Stomach (tissue), 9 donors: ENCODE measurements around the gene C17orf67. TPM values are rescaled to one million over a fixed set of nuclear protein-coding genes. Genes with fewer than 3 reads are reported as not detected.

Experiments used
- DNase-seq, 2 donors: peaks; one replicate each; pipeline versions ENCODE4 v3.0.0 to v3.0.0-alpha.2; 2013 to 2019
- H3K27ac ChIP-seq, 5 donors: fragments of 200-600 bp in 4 of 5; sonication (generic) in 4 of 5; one replicate each; pipeline ENCODE4 v1.5.1; 2013 to 2019; ENCODE audit warnings: mild to moderate bottlenecking in 1 of 5, moderate library complexity in 1 of 5
- H3K27me3 ChIP-seq, 3 donors: fragments of 200-600 bp; sonication (generic); one replicate each; pipeline ENCODE4 v1.5.1; 2017 to 2019; ENCODE audit warnings: mixed run types in 1 of 3
- H3K36me3 ChIP-seq, 4 donors: fragments of 200-600 bp; sonication (generic); 1 replicate in 3 of 4; 2 replicates in 1 of 4; pipeline ENCODE4 v1.5.1; 2016 to 2019
- H3K4me1 ChIP-seq, 4 donors: fragments of 200-600 bp; sonication (generic); one replicate each; pipeline ENCODE4 v1.5.1; 2016 to 2019
- H3K4me3 ChIP-seq, 4 donors: fragments of 200-600 bp; sonication (generic) in 3 of 4; one replicate each; pipeline ENCODE4 v1.5.1; 2016 to 2019; ENCODE audit warnings: mild to moderate bottlenecking in 1 of 4
- H3K9me3 ChIP-seq, 4 donors: fragments of 200-600 bp; sonication (generic); one replicate each; pipeline ENCODE4 v1.5.1; 2016 to 2019
- CTCF ChIP-seq, 7 experiments: fragments of 450-650 bp in 4 of 7; fragments of 200-600 bp in 3 of 7; sonication (generic) in 3 of 7; IDR thresholded peaks; one replicate each; pipeline ENCODE4 v1.5.1; 2016 to 2019; ENCODE audit warnings: antibody characterized with exemption in 7 of 7, control low read depth in 2 of 7, mild to moderate bottlenecking in 1 of 7
- EP300 ChIP-seq: sonication (generic); formaldehyde crosslinking; IDR thresholded peaks from one replicate; pipeline ENCODE4 v1.6.1; 2017; ENCODE audit warnings: antibody characterized with exemption
- POLR2A ChIP-seq, 4 donors: fragments of 450-650 bp; IDR thresholded peaks; one replicate each; pipeline ENCODE4 v1.6.1; 2016; ENCODE audit warnings: antibody characterized with exemption in 4 of 4, control low read depth in 2 of 4, mild to moderate bottlenecking in 1 of 4, moderate library complexity in 1 of 4
- POLR2AphosphoS5 ChIP-seq, 3 donors: sonication (generic); formaldehyde crosslinking; IDR thresholded peaks; one replicate each; pipeline ENCODE4 v1.6.1; 2016; ENCODE audit warnings: antibody characterized with exemption in 3 of 3
- WGBS, 5 donors: extraction: QIAGEN DNeasy Blood & Tissue Kit in 3 of 5; methylation state at CpG; one replicate each; pipeline versions ENCODE4 v1.1.5 to v1.1.7; 2013 to 2018; 5-methylcytosine and 5-hydroxymethylcytosine counted together
- intact Hi-C: fragments of 100-400 bp; cut with DNase I; formaldehyde crosslinking; loops from one replicate; pipeline ENCODE4 v1.15.1; 2023; ENCODE audit warnings: low total_unique reads
- polyA plus RNA-seq, 3 donors: library from polyadenylated mRNA; stranded (reverse); fragments of 200-250 nt; gene quantifications; one replicate each; pipeline ENCODE4 v1.2.3, GENCODE V29; 2013
- total RNA-seq, 5 donors: library from RNA; depleted of rRNA; stranded (reverse); fragments of >200 nt; gene quantifications; one replicate each; pipeline versions ENCODE4 v1.1.0 to v1.2.3, GENCODE V29; 2014 to 2016
- donor health status: healthy with polysubstance abuse.
- donor health status: Bipolar disorder and iron deficiency.
- donor health status: healthy.

C17orf67 gene
- total and polyA plus RNA-seq, 8 donors: 0.72 to 4.6 (median 1.5) TPM; not detected in 2

GRCh38 chr17:56845934-56846333, 12.2 kb upstream of the C17orf67 start:
- no peaks in the 10 kb centered on the region for H3K27me3 ChIP-seq
- no peak overlapping the region for H3K27ac ChIP-seq
- peaks cover 0 to 8% (median 0%) of the 10 kb centered on the region in 4 donors for H3K4me1 ChIP-seq
- WGBS, 5 donors: 86 to 95% (median 91%) methylated on average over 1 of the region's 1 CpG
- no peak overlapping the region for H3K4me3 ChIP-seq
- TF ChIP-seq POLR2A (IDR thresholded peaks at IDR 0.05) (no peak), EP300 (no peak), CTCF (IDR thresholded peaks at IDR 0.05) (no peak), POLR2AphosphoS5 (IDR thresholded peaks at IDR 0.05) (no peak)
- no peaks in the 10 kb centered on the region for H3K9me3 ChIP-seq
- DNase-seq: no peak
- intact Hi-C loops: no loop called here
- H3K36me3 ChIP-seq: peaks cover 0 to 53% (median 38%) of the 10 kb centered on the region in 4 donors

- Histone ChIP-seq H3K27me3 (no peaks in the 10 kb centered on the region), H3K36me3 (peaks cover 0 to 33% (median 17%) of the 10 kb centered on the region in 4 donors), H3K27ac (no peak overlapping the region), H3K4me3 (no peak overlapping the region), H3K9me3 (no peaks in the 10 kb centered on the region), H3K4me1 (peaks cover 0 to 20% (median 8%) of the 10 kb centered on the region in 4 donors)
- intact Hi-C loops: no loop called here
- WGBS, 5 donors: 44 to 65% (median 54%) methylated on average over 2 of the region's 2 CpGs
- TF ChIP-seq CTCF (IDR thresholded peaks at IDR 0.05) (no peak), POLR2A (IDR thresholded peaks at IDR 0.05) (no peak), POLR2AphosphoS5 (IDR thresholded peaks at IDR 0.05) (no peak), EP300 (no peak)
- no peak for DNase-seq
These were observed 8.9 kb upstream of the C17orf67 start for GRCh38 chr17:56842577-56842976.

GRCh38 chr17:56838687-56839086, 5.0 kb upstream of the C17orf67 start:
- TF ChIP-seq POLR2AphosphoS5 (IDR thresholded peaks at IDR 0.05) (no peak), EP300 (no peak), POLR2A (IDR thresholded peaks at IDR 0.05) (no peak), CTCF (IDR thresholded peaks at IDR 0.05) (no peak)
- Histone ChIP-seq H3K4me3 (no peak overlapping the region), H3K4me1 (peaks cover 13 to 51% (median 32%) of the 10 kb centered on the region in 4 donors), H3K9me3 (no peaks in the 10 kb centered on the region), H3K36me3 (peaks cover 0 to 14% (median 13%) of the 10 kb centered on the region in 4 donors), H3K27me3 (no peaks in the 10 kb centered on the region), H3K27ac (no peak overlapping the region)
- intact Hi-C loops: no loop called here
- 70 to 79% (median 75%) methylated on average over 3 of the region's 3 CpGs for WGBS, 5 donors
- DNase-seq: no peak

- Histone ChIP-seq H3K36me3 (peaks cover 0 to 7% (median 6%) of the 10 kb centered on the region in 4 donors), H3K27ac (peak overlapping the region; percentile 84 to 96 (median 92)), H3K4me3 (peak overlapping the region; percentile 75 to 82 (median 81)), H3K4me1 (peaks cover 18 to 72% (median 48%) of the 10 kb centered on the region in 4 donors), H3K27me3 (no peaks in the 10 kb centered on the region), H3K9me3 (no peaks in the 10 kb centered on the region)
- intact Hi-C loops: no loop called here
- no peak for TF ChIP-seq POLR2A (IDR thresholded peaks at IDR 0.05)
- WGBS, 5 donors: 53 to 70% (median 62%) methylated on average over 7 of the region's 7 CpGs
- no peak for DNase-seq
These were observed 1.5 kb upstream of the C17orf67 start for GRCh38 chr17:56835264-56835585.
